Fibroblast of lung (primary cell): Measurements from ENCODE around the gene OR8A1.

Experiments
- CTCF ChIP-seq, 2 donors: IDR thresholded peaks in 1 of 2; conservative IDR thresholded peaks in 1 of 2; 1 replicate in 1 of 2; 2 replicates in 1 of 2; pipeline ENCODE4 v1.5.1; 2011 to 2012; ENCODE audit warnings: low read length in 2 of 2, control low read depth in 1 of 2, inconsistent platforms in 1 of 2, low read depth in 1 of 2, mild to moderate bottlenecking in 1 of 2
- EZH2 ChIP-seq: IDR thresholded peaks from 2 replicates; pipeline ENCODE4 v1.5.1; 2012; ENCODE audit warnings: low read length, control low read depth, mild to moderate bottlenecking; ENCODE audit errors: missing control alignments

GRCh38 chr11:124556828-124557227 lies 13.0 kb upstream of the OR8A1 start:
- TF ChIP-seq CTCF (conservative IDR thresholded peaks at IDR 0.05 in 1 of 2, IDR thresholded peaks at IDR 0.05 in 1 of 2; ENCODE audit: low read depth in 1 of 2, low read length in 2 of 2) (no peak), EZH2 (no peak)
